Upper lobe of left lung (tissue), 6 donors: Measurements from ENCODE around the gene ARHGAP40. TPM values are rescaled to one million over a fixed set of nuclear protein-coding genes. Genes with fewer than 3 reads are reported as not detected.

Experiments used
- ATAC-seq, 2 donors: fragments of 200-7000 bp; cut with Tn5 transposase; one replicate each; pipeline ENCODE4 v1.9.1; 2022; ENCODE audit warnings: mild to moderate bottlenecking in 2 of 2, moderate library complexity in 2 of 2; ENCODE audit not compliant: low FRiP score in 2 of 2
- DNase-seq, 2 donors: peaks; one replicate each; pipeline ENCODE4 v3.0.0-alpha.2; 2019 to 2020
- H3K27ac ChIP-seq, 4 donors: fragments of 200-600 bp; sonication (generic); one replicate each; pipeline ENCODE4 v1.5.1; 2016 to 2019
- H3K27me3 ChIP-seq, 4 donors: fragments of 200-600 bp; sonication (generic); one replicate each; pipeline ENCODE4 v1.5.1; 2017 to 2019
- H3K36me3 ChIP-seq, 4 donors: fragments of 200-600 bp; sonication (generic); one replicate each; pipeline ENCODE4 v1.5.1; 2016 to 2019
- H3K4me1 ChIP-seq, 4 donors: fragments of 200-600 bp; sonication (generic); one replicate each; pipeline ENCODE4 v1.5.1; 2018 to 2019
- H3K4me3 ChIP-seq, 4 donors: fragments of 200-600 bp; sonication (generic); one replicate each; pipeline ENCODE4 v1.5.1; 2017 to 2019; ENCODE audit warnings: mild to moderate bottlenecking in 2 of 4, moderate library complexity in 1 of 4
- H3K9me3 ChIP-seq, 4 donors: fragments of 200-600 bp; sonication (generic); one replicate each; pipeline ENCODE4 v1.5.1; 2018 to 2019
- EP300 ChIP-seq, 4 donors: sonication (generic); formaldehyde crosslinking; IDR thresholded peaks; one replicate each; pipeline ENCODE4 v1.5.1; 2017; ENCODE audit warnings: antibody characterized with exemption in 4 of 4, control low read depth in 2 of 4
- POLR2A ChIP-seq, 4 donors: fragments of 450-650 bp; IDR thresholded peaks; one replicate each; pipeline ENCODE4 v1.5.1; 2016 to 2017; ENCODE audit warnings: antibody characterized with exemption in 4 of 4, mild to moderate bottlenecking in 2 of 4
- POLR2AphosphoS5 ChIP-seq, 2 donors: sonication (generic); formaldehyde crosslinking; IDR thresholded peaks; one replicate each; pipeline ENCODE4 v1.5.1; 2017; ENCODE audit warnings: antibody characterized with exemption in 2 of 2
- WGBS, 2 donors: methylation state at CpG; one replicate each; pipeline ENCODE4 v1.1.5; 2017 to 2018; 5-methylcytosine and 5-hydroxymethylcytosine counted together
- total RNA-seq, 6 donors: library from RNA; depleted of rRNA in 4 of 6; stranded (reverse); fragments of >200 nt in 4 of 6; gene quantifications; one replicate each; pipeline versions ENCODE4 v1.1.0 to v1.2.1, GENCODE V29; 2016 to 2021
- TF ChIP-seq, protein P1 (sequence below), 6 experiments: fragments of 450-650 bp in 4 of 6; fragments of 200-600 bp in 2 of 6; sonication (generic) in 2 of 6; IDR thresholded peaks; one replicate each; pipeline ENCODE4 v1.5.1; 2016 to 2019; ENCODE audit warnings: antibody characterized with exemption in 6 of 6
- donor health status: DM: no; HTN: no; CAD: no; lungs with moderate emphysema.
- donor health status: DM: no; HTN: yes; CAD: no; lungs with severe emphysema.

ARHGAP40 gene
- total RNA-seq, 6 donors from 2014 or later = 0.29 to 22.0 (median 0.52) TPM

- H3K36me3 ChIP-seq = no peaks in the 10 kb centered on the region
- 38 to 61% methylated on average over 7 to 9 of the region's 9 CpGs for WGBS, 2 donors
- H3K4me3 ChIP-seq = no peak overlapping the region
- H3K27ac ChIP-seq = peak overlapping the region in 2 of 4 donors; percentile 11 to 46
- ATAC-seq = peak; percentile 55 to 95
- no peaks in the 10 kb centered on the region for H3K9me3 ChIP-seq
- peak; percentile 89 to 94 for DNase-seq
- TF ChIP-seq POLR2A (IDR thresholded peaks at IDR 0.05) (no peak), EP300 (IDR thresholded peaks at IDR 0.05) (peak in 1 of 4 donors; percentile 7), POLR2AphosphoS5 (IDR thresholded peaks at IDR 0.05) (peak; percentile 12 to 34)
- TF ChIP-seq, protein P1, sequence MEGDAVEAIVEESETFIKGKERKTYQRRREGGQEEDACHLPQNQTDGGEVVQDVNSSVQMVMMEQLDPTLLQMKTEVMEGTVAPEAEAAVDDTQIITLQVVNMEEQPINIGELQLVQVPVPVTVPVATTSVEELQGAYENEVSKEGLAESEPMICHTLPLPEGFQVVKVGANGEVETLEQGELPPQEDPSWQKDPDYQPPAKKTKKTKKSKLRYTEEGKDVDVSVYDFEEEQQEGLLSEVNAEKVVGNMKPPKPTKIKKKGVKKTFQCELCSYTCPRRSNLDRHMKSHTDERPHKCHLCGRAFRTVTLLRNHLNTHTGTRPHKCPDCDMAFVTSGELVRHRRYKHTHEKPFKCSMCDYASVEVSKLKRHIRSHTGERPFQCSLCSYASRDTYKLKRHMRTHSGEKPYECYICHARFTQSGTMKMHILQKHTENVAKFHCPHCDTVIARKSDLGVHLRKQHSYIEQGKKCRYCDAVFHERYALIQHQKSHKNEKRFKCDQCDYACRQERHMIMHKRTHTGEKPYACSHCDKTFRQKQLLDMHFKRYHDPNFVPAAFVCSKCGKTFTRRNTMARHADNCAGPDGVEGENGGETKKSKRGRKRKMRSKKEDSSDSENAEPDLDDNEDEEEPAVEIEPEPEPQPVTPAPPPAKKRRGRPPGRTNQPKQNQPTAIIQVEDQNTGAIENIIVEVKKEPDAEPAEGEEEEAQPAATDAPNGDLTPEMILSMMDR (IDR thresholded peaks at IDR 0.05) = no peak
- peaks cover 0 to 19% (median 8%) of the 10 kb centered on the region in 4 donors for H3K4me1 ChIP-seq
- peaks cover 0 to 11% (median 4%) of the 10 kb centered on the region in 4 donors for H3K27me3 ChIP-seq
Measured at GRCh38 chr20:38599410-38599882, 2.2 kb upstream of the ARHGAP40 start.

DNA sequence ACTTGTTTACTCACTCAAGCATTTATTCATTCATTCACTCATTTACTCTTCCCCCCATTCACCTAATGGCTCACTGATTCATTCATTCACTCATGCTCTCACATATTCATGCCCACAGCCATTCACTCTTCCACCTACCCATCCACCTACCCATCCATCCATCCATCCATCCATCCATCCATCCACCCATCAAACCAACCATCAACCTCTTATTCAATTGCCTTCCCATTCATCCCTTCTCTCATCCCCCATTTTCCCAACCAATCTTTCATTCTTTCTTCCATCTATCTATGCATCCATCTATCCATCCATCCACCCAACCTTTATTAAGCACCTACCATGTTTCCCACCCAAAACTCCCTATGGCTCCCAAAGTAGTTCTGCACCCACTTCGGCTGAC lies 1.6 kb upstream of the ARHGAP40 start:
- no peak for TF ChIP-seq EP300 (IDR thresholded peaks at IDR 0.05)
- TF ChIP-seq POLR2AphosphoS5 (IDR thresholded peaks at IDR 0.05) = no peak
- TF ChIP-seq, protein P1 (IDR thresholded peaks at IDR 0.05) = no peak
- TF ChIP-seq POLR2A (IDR thresholded peaks at IDR 0.05) = no peak
- no peaks in the 10 kb centered on the region for H3K9me3 ChIP-seq
- H3K27ac ChIP-seq = peak overlapping the region in 1 of 4 donors; percentile 46
- H3K4me1 ChIP-seq = peaks cover 0 to 19% (median 8%) of the 10 kb centered on the region in 4 donors
- ATAC-seq = no peak
- peaks cover 0 to 11% (median 4%) of the 10 kb centered on the region in 4 donors for H3K27me3 ChIP-seq
- WGBS, 2 donors = 97 to 100% methylated on average over 1 of the region's 1 CpG
- no peaks in the 10 kb centered on the region for H3K36me3 ChIP-seq
- no peak for DNase-seq
- H3K4me3 ChIP-seq = no peak overlapping the region

GRCh38 chr20:38602185-38602581 lies 574 bp downstream of the ARHGAP40 start:
- TF ChIP-seq POLR2A (IDR thresholded peaks at IDR 0.05) = no peak
- TF ChIP-seq, protein P1 (IDR thresholded peaks at IDR 0.05) = no peak
- no peak for TF ChIP-seq POLR2AphosphoS5 (IDR thresholded peaks at IDR 0.05)
- TF ChIP-seq EP300 (IDR thresholded peaks at IDR 0.05) = no peak
- Histone ChIP-seq H3K36me3 (no peaks in the 10 kb centered on the region), H3K27me3 (peaks cover 0 to 11% (median 4%) of the 10 kb centered on the region in 4 donors), H3K4me3 (peak overlapping the region in 1 of 4 donors; percentile 38), H3K27ac (peak overlapping the region in 1 of 4 donors; percentile 47), H3K9me3 (no peaks in the 10 kb centered on the region), H3K4me1 (peaks cover 0 to 19% (median 8%) of the 10 kb centered on the region in 4 donors)
- WGBS, 2 donors = 33 to 39% methylated on average over 3 to 5 of the region's 5 CpGs
- ATAC-seq (no peak), DNase-seq (no peak)

DNA sequence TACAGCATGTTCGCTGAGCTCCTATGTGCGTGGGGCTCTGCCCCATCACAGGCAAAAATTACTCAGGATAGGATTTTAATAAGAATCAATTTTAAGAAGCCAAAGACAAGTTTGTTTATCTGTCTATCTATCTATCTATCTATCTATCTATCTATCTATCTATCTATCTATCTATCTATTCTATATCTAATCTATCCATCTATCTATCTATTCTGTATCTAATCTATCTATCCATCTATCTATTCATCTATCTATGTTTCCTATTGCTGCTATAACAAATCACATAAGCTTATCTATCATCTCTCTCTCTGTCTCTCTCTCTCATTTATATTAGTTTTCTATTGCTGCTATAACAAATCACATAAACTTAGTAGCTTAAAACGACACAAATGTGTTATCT lies 1.7 kb downstream of the ARHGAP40 start:
- ATAC-seq (no peak), DNase-seq (no peak)
- Histone ChIP-seq H3K36me3 (no peaks in the 10 kb centered on the region), H3K27ac (no peak overlapping the region), H3K27me3 (peaks cover 0 to 11% (median 4%) of the 10 kb centered on the region in 4 donors), H3K4me1 (peaks cover 0 to 19% (median 8%) of the 10 kb centered on the region in 4 donors), H3K4me3 (no peak overlapping the region), H3K9me3 (no peaks in the 10 kb centered on the region)
- WGBS, 2 donors = 76% methylated on average over 3 of the region's 3 CpGs
- TF ChIP-seq, protein P1 (IDR thresholded peaks at IDR 0.05) = no peak
- no peak for TF ChIP-seq POLR2AphosphoS5 (IDR thresholded peaks at IDR 0.05)
- no peak for TF ChIP-seq EP300 (IDR thresholded peaks at IDR 0.05)
- TF ChIP-seq POLR2A (IDR thresholded peaks at IDR 0.05) = no peak

- no peak overlapping the region for H3K27ac ChIP-seq
- peaks cover 0 to 13% (median 10%) of the 10 kb centered on the region in 4 donors for H3K4me1 ChIP-seq
- H3K36me3 ChIP-seq = no peaks in the 10 kb centered on the region
- 34 to 46% methylated on average over 4 of the region's 4 CpGs for WGBS, 2 donors
- H3K9me3 ChIP-seq = no peaks in the 10 kb centered on the region
- H3K27me3 ChIP-seq = peaks cover 0 to 11% (median 4%) of the 10 kb centered on the region in 4 donors
- no peak overlapping the region for H3K4me3 ChIP-seq
- ATAC-seq = no peak
- no peak for TF ChIP-seq POLR2A (IDR thresholded peaks at IDR 0.05)
- no peak for TF ChIP-seq EP300 (IDR thresholded peaks at IDR 0.05)
- no peak for TF ChIP-seq POLR2AphosphoS5 (IDR thresholded peaks at IDR 0.05)
- TF ChIP-seq, protein P1 (IDR thresholded peaks at IDR 0.05) = no peak
- DNase-seq = peak in 1 of 2 donors; percentile 47
Measured at GRCh38 chr20:38604873-38605303, 3.3 kb downstream of the ARHGAP40 start.
